Trophoblast cell (in vitro differentiated cells and primary cell): ENCODE data around the gene UIMC1.

ENCODE experiments used
- DNase-seq, 2 donors: peaks; one replicate each; pipeline ENCODE4 v3.0.0-alpha.2; 2016
- H2AFZ ChIP-seq: 2 replicates; pipeline ENCODE4 v1.6.1; 2013; ENCODE audit warnings: low read length, moderate library complexity, mild to moderate bottlenecking; ENCODE audit not compliant: insufficient read depth, poor library complexity
- H2AK5ac ChIP-seq: 2 replicates; pipeline ENCODE4 v1.6.1; 2013; ENCODE audit warnings: mild to moderate bottlenecking, low read length
- H2BK120ac ChIP-seq: 2 replicates; pipeline ENCODE4 v1.6.1; 2013; ENCODE audit warnings: low read length, mild to moderate bottlenecking, moderate library complexity; ENCODE audit not compliant: insufficient read depth, poor library complexity
- H2BK12ac ChIP-seq: 2 replicates; pipeline ENCODE4 v1.6.1; 2013; ENCODE audit warnings: mild to moderate bottlenecking, low read length, moderate library complexity
- H2BK5ac ChIP-seq: 2 replicates; pipeline ENCODE4 v1.6.1; 2013; ENCODE audit warnings: low read length, low read depth, moderate library complexity, mild to moderate bottlenecking; ENCODE audit not compliant: poor library complexity
- H3K14ac ChIP-seq: 2 replicates; pipeline ENCODE4 v1.6.1; 2013; ENCODE audit warnings: mild to moderate bottlenecking, low read length
- H3K18ac ChIP-seq: 2 replicates; pipeline ENCODE4 v1.6.1; 2013; ENCODE audit warnings: mild to moderate bottlenecking, low read length
- H3K23ac ChIP-seq: 2 replicates; pipeline ENCODE4 v1.6.1; 2013; ENCODE audit warnings: low read length
- H3K27ac ChIP-seq: 2 replicates; pipeline ENCODE4 v1.5.1; 2013; ENCODE audit warnings: low read depth, mild to moderate bottlenecking, inconsistent platforms, low read length, moderate library complexity
- H3K27me3 ChIP-seq: 2 replicates; pipeline ENCODE4 v1.6.1; 2013; ENCODE audit warnings: inconsistent platforms, mild to moderate bottlenecking, low read length, moderate library complexity; ENCODE audit not compliant: insufficient read depth
- H3K36me3 ChIP-seq, 2 experiments: 1 replicate in 1 of 2; 2 replicates in 1 of 2; pipeline ENCODE4 v1.6.1; 2013; ENCODE audit warnings: low read length in 2 of 2, mild to moderate bottlenecking in 2 of 2, moderate library complexity in 1 of 2; ENCODE audit not compliant: insufficient read depth in 2 of 2, control insufficient read depth in 1 of 2
- H3K4ac ChIP-seq: 2 replicates; pipeline ENCODE4 v1.6.1; 2013; ENCODE audit warnings: low read depth, mild to moderate bottlenecking, low read length, moderate library complexity
- H3K4me1 ChIP-seq, 2 experiments: 1 replicate in 1 of 2; 2 replicates in 1 of 2; pipeline ENCODE4 v1.6.1; 2013; ENCODE audit warnings: low read length in 2 of 2, mild to moderate bottlenecking in 2 of 2, moderate library complexity in 1 of 2; ENCODE audit not compliant: insufficient read depth in 2 of 2, control insufficient read depth in 1 of 2
- H3K4me2 ChIP-seq: 2 replicates; pipeline ENCODE4 v1.6.1; 2013; ENCODE audit warnings: inconsistent platforms, mild to moderate bottlenecking, low read length, moderate library complexity
- H3K4me3 ChIP-seq: 2 replicates; pipeline ENCODE4 v1.5.1; 2013; ENCODE audit warnings: mild to moderate bottlenecking, low read depth, low read length, inconsistent platforms
- H3K79me1 ChIP-seq: one replicate; pipeline ENCODE4 v1.6.1; 2013; ENCODE audit warnings: low read length
- H3K79me2 ChIP-seq: 2 replicates; pipeline ENCODE4 v1.6.1; 2013; ENCODE audit warnings: low read length, mild to moderate bottlenecking; ENCODE audit not compliant: control insufficient read depth, insufficient read depth, poor library complexity
- H3K9ac ChIP-seq: 2 replicates; pipeline ENCODE4 v1.6.1; 2013; ENCODE audit warnings: mild to moderate bottlenecking, low read length
- H3K9me3 ChIP-seq: 2 replicates; pipeline ENCODE4 v1.6.1; 2013; ENCODE audit warnings: low read depth, mild to moderate bottlenecking, control low read depth, inconsistent platforms, low read length; ENCODE audit not compliant: insufficient read depth
- H4K12ac ChIP-seq: 2 replicates; pipeline ENCODE4 v1.6.1; 2013; ENCODE audit warnings: low read depth, mild to moderate bottlenecking, low read length, moderate library complexity
- H4K8ac ChIP-seq: 2 replicates; pipeline ENCODE4 v1.6.1; 2013; ENCODE audit warnings: low read depth, mild to moderate bottlenecking, low read length, moderate library complexity
- H4K91ac ChIP-seq: one replicate; pipeline ENCODE4 v1.6.1; 2013; ENCODE audit warnings: low read depth, mild to moderate bottlenecking, low read length, moderate library complexity
- WGBS: extraction: QIAGEN DNeasy Blood & Tissue Kit; methylation state at CpG from one replicate; pipeline ENCODE4 v1.1.7; 2013; ENCODE audit warnings: missing lambda C conversion rate; ENCODE audit not compliant: insufficient read length, insufficient coverage; ENCODE audit errors: extremely low coverage; 5-methylcytosine and 5-hydroxymethylcytosine counted together

Gene UIMC1

DNA sequence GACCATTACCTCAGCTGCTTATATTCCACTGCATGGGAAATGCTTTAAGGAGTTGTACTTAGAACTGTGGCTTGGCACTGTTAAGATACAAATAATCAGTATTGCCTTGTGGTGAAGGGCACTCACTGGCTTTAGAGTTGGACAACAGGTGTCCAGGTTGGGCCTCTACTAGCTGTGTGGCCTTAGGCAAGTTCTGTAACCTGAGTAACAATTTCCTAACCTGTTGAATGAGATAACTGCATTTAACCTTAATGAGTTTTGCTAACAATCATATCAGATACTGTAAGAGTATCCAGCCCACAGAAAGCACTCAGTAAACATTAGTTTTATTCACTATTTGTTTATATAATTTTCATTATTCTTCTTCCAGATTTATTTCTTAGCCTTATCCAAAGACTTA, 90.2 kb downstream of the UIMC1 start:
- Histone ChIP-seq H3K27ac (no peak overlapping the region), H4K8ac (no peak overlapping the region), H3K4me1 (no peaks in the 10 kb centered on the region), H3K4ac (no peak overlapping the region), H3K23ac (no peak overlapping the region), H3K79me2 (no peaks in the 10 kb centered on the region), H3K9ac (no peak overlapping the region), H3K18ac (no peak overlapping the region), H3K27me3 (no peaks in the 10 kb centered on the region), H3K79me1 (no peaks in the 10 kb centered on the region), H2BK120ac (no peak overlapping the region), H2BK5ac (no peak overlapping the region), H2AFZ (no peak overlapping the region), H3K4me3 (no peak overlapping the region), H2AK5ac (no peak overlapping the region), H3K9me3 (no peaks in the 10 kb centered on the region), H3K4me2 (no peak overlapping the region), H3K14ac (no peak overlapping the region), H2BK12ac (no peak overlapping the region), H3K36me3 (no peaks in the 10 kb centered on the region), H4K12ac (no peak overlapping the region), H4K91ac (no peak overlapping the region)
- no peak for DNase-seq

DNA sequence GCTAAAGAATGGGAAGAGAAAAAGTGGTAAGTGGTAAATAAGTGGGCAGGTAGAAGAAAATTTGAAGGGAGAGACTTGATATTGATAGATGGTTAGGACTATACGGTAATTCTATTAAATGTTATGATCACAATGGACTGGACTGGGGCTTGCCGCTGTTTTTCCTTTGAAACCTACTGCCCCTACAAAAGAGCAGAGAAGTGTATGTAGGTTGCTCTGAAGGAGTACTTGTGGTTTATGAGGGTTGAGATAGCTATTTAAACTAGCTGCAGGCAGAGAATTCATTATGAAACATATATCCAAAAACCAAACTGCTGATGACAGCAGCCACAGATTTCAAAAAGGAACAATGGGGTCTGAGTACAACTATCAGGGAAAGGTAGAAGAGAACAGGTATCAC, 90.7 kb downstream of the UIMC1 start:
- Histone ChIP-seq H4K8ac (no peak overlapping the region), H4K12ac (no peak overlapping the region), H2BK5ac (no peak overlapping the region), H3K18ac (no peak overlapping the region), H2AK5ac (no peak overlapping the region), H2AFZ (no peak overlapping the region), H4K91ac (no peak overlapping the region), H3K36me3 (no peaks in the 10 kb centered on the region), H3K79me1 (no peaks in the 10 kb centered on the region), H3K79me2 (no peaks in the 10 kb centered on the region), H3K14ac (no peak overlapping the region), H3K4ac (no peak overlapping the region), H3K27ac (no peak overlapping the region), H3K4me2 (no peak overlapping the region), H2BK120ac (no peak overlapping the region), H3K9me3 (no peaks in the 10 kb centered on the region), H3K4me3 (no peak overlapping the region), H3K23ac (no peak overlapping the region), H3K4me1 (no peaks in the 10 kb centered on the region), H3K9ac (no peak overlapping the region), H3K27me3 (no peaks in the 10 kb centered on the region), H2BK12ac (no peak overlapping the region)
- WGBS = no CpG with 5 or more reads among the region's 2 CpGs
- DNase-seq = no peak

DNA sequence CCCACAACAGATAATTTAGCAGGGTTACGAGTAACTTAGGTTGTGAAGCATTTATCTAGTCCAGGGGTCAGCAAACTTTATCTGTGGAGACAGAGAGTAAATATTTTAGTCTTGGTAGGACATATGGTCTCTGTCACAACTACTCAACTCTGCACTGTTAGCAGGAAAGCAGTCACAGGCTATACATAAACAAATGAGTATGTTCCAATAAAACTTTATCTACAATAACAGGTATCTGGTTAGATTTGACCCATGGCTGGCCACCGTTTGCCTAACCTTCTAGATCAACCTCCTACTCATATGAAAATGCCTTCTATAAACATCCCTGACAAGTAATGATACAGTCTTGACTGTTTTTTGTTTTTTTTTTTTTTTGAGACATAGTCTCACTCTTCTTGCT, 94.5 kb downstream of the UIMC1 start:
- H4K12ac ChIP-seq = no peak overlapping the region
- no peaks in the 10 kb centered on the region for H3K9me3 ChIP-seq
- no peaks in the 10 kb centered on the region for H3K27me3 ChIP-seq
- no peak overlapping the region for H3K27ac ChIP-seq
- H3K36me3 ChIP-seq = peaks cover 3% of the 10 kb centered on the region in 2 experiments
- no peak overlapping the region for H2AK5ac ChIP-seq
- H2AFZ ChIP-seq = no peak overlapping the region
- H3K23ac ChIP-seq = no peak overlapping the region
- H4K91ac ChIP-seq = no peak overlapping the region
- H4K8ac ChIP-seq = no peak overlapping the region
- H3K9ac ChIP-seq = no peak overlapping the region
- no peaks in the 10 kb centered on the region for H3K79me1 ChIP-seq
- H3K14ac ChIP-seq = no peak overlapping the region
- no peak overlapping the region for H2BK5ac ChIP-seq
- no peaks in the 10 kb centered on the region for H3K4me1 ChIP-seq
- H3K18ac ChIP-seq = no peak overlapping the region
- no peak overlapping the region for H3K4ac ChIP-seq
- H2BK12ac ChIP-seq = no peak overlapping the region
- no peaks in the 10 kb centered on the region for H3K79me2 ChIP-seq
- no peak overlapping the region for H3K4me3 ChIP-seq
- no peak for DNase-seq
- H2BK120ac ChIP-seq = no peak overlapping the region
- no peak overlapping the region for H3K4me2 ChIP-seq
- WGBS = no CpG with 5 or more reads among the region's 2 CpGs

DNA sequence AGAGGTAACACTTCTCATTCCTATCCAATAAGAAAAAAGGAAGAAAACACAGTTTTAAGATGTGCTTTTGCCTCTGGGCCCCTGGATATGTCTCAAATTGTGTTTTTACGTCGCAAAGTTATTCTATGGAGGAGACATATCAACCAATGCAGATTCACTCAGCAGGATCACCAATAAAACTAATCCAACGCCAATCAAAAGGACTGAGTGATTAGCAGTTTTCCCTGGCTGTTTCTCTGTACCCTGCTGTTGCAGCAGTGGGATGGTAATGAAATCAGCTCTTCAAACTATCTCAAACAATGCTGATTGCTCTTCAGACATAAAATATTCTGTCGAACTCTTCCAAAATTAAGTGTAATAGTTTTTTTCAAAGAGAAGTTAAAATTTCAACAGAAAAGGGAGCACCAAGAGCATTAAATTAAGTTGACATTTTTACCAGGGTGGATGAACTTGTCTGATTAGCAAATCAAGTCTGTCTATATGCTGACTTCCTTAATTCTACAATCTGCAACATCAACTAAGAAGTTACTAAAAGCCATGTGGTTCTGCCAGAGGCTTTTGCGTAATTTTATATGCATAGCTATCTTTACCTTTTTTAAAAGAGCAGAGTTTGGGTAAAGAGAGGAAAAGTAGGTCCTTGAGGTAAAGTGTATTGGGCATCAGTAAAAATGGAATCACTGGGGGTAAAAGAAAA, 97.8 kb downstream of the UIMC1 start:
- Histone ChIP-seq H3K23ac (no peak overlapping the region), H3K4me1 (no peaks in the 10 kb centered on the region)
- WGBS = no CpG with 5 or more reads among the region's 5 CpGs

More for the DNA sequence above, 97.8 kb downstream of the UIMC1 start:
- H2AK5ac ChIP-seq = no peak overlapping the region
- no peaks in the 10 kb centered on the region for H3K79me1 ChIP-seq
- H3K27ac ChIP-seq = no peak overlapping the region
- H3K18ac ChIP-seq = no peak overlapping the region
- no peaks in the 10 kb centered on the region for H3K79me2 ChIP-seq
- no peak overlapping the region for H4K12ac ChIP-seq
- no peak overlapping the region for H4K8ac ChIP-seq
- no peak overlapping the region for H3K4me3 ChIP-seq
- no peak for DNase-seq
- H3K4me2 ChIP-seq = no peak overlapping the region
- no peak overlapping the region for H3K9ac ChIP-seq
- H2AFZ ChIP-seq = no peak overlapping the region
- no peak overlapping the region for H3K4ac ChIP-seq
- no peak overlapping the region for H4K91ac ChIP-seq
- no peak overlapping the region for H2BK5ac ChIP-seq
- H3K27me3 ChIP-seq = no peaks in the 10 kb centered on the region
- no peak overlapping the region for H2BK12ac ChIP-seq
- no peak overlapping the region for H2BK120ac ChIP-seq
- no peaks in the 10 kb centered on the region for H3K9me3 ChIP-seq
- no peak overlapping the region for H3K14ac ChIP-seq
- peaks cover 6 to 27% of the 10 kb centered on the region in 2 experiments for H3K36me3 ChIP-seq
